OCI-LY7 (cell line): ENCODE data around the gene KLHL33. TPM values are rescaled to one million over a fixed set of nuclear protein-coding genes. Genes with fewer than 3 reads are reported as not detected.

Source experiments
- BruUV-seq: library from RNA; stranded (reverse); fragments of 400-500 nt; replicated peaks from 2 replicates; lab custom pipeline; 2021; lab: Mats Ljungman, UMichigan
- CTCF ChIA-PET: fragments of 300-600 bp; sonication (Branson Sonifier 250); formaldehyde crosslinking; loops from one replicate; lab custom pipeline; 2022; ENCODE audit warnings: antibody characterized with exemption; ENCODE audit not compliant: unreplicated experiment; lab: Charles Lee
- POLR2A ChIA-PET: fragments of 300-600 bp; sonication (Branson Sonifier 250); formaldehyde crosslinking; loops from one replicate; lab custom pipeline; 2022; ENCODE audit warnings: antibody characterized with exemption; lab: Charles Lee
- DNase-seq: peaks from one replicate; pipeline ENCODE4 v3.0.0-alpha.2; 2015; ENCODE audit warnings: low spot score
- H2AFZ ChIP-seq: fragments of 200-600 bp; sonication (generic), shearing (Covaris generic); 2 replicates; pipeline ENCODE4 v1.6.1; 2014; ENCODE audit warnings: mild to moderate bottlenecking, antibody characterized with exemption, low read length, moderate library complexity
- H3K27ac ChIP-seq: fragments of 200-600 bp; sonication (generic); 2 replicates; pipeline ENCODE4 v1.5.1; 2014; ENCODE audit warnings: mixed run types, low read depth, mild to moderate bottlenecking, moderate library complexity, low read length, inconsistent platforms; ENCODE audit not compliant: poor library complexity, severe bottlenecking
- H3K36me3 ChIP-seq: fragments of 200-600 bp; sonication (generic); 2 replicates; pipeline ENCODE4 v1.6.1; 2014; ENCODE audit warnings: mild to moderate bottlenecking, antibody characterized with exemption, low read length, moderate library complexity, mixed read lengths; ENCODE audit not compliant: insufficient read depth
- H3K4me1 ChIP-seq: fragments of 200-600 bp; sonication (generic); 2 replicates; pipeline ENCODE4 v1.5.1; 2014; ENCODE audit warnings: mild to moderate bottlenecking, low read length; ENCODE audit not compliant: insufficient read depth, poor library complexity, severe bottlenecking
- H3K4me2 ChIP-seq: fragments of 200-600 bp; sonication (generic); 2 replicates; pipeline ENCODE4 v1.6.1; 2014; ENCODE audit warnings: mild to moderate bottlenecking, low read length
- H3K4me3 ChIP-seq: fragments of 200-600 bp; sonication (generic); 2 replicates; pipeline ENCODE4 v1.5.1; 2014; ENCODE audit warnings: mild to moderate bottlenecking, low read depth, low read length; ENCODE audit not compliant: poor library complexity, severe bottlenecking
- H3K79me2 ChIP-seq: fragments of 200-600 bp; sonication (generic); 2 replicates; pipeline ENCODE4 v1.6.1; 2016; ENCODE audit warnings: low read depth, mild to moderate bottlenecking, low read length, moderate library complexity, mixed read lengths; ENCODE audit not compliant: insufficient read depth
- H3K9me2 ChIP-seq: fragments of 200-600 bp; sonication (generic); 2 replicates; pipeline ENCODE4 v1.6.1; 2016; ENCODE audit warnings: mild to moderate bottlenecking, low read length, mixed read lengths; ENCODE audit not compliant: insufficient read depth
- H3K9me3 ChIP-seq: fragments of 200-600 bp; sonication (generic); 2 replicates; pipeline ENCODE4 v1.6.1; 2014; ENCODE audit warnings: mild to moderate bottlenecking, mixed run types, low read length, mixed read lengths
- H4K20me1 ChIP-seq: fragments of 200-600 bp; sonication (generic); 2 replicates; pipeline ENCODE4 v1.6.1; 2014; ENCODE audit warnings: mild to moderate bottlenecking, antibody characterized with exemption, low read length, moderate library complexity, mixed read lengths; ENCODE audit not compliant: insufficient read depth
- EZH2phosphoT487 ChIP-seq: fragments of 200-600 bp; sonication (generic); IDR thresholded peaks from 2 replicates; pipeline ENCODE4 v1.6.1; 2018; ENCODE audit warnings: low read depth, borderline replicate concordance, mild to moderate bottlenecking, mixed run types, antibody characterized with exemption, low read length, moderate library complexity, mixed read lengths
- intact Hi-C: fragments of 100-400 bp; cut with micrococcal nuclease; formaldehyde crosslinking; loops from one replicate; pipeline ENCODE4 v1.10.0; 2022; ENCODE audit not compliant: unreplicated experiment
- total RNA-seq, 2 experiments: library from RNA; depleted of rRNA in 1 of 2; stranded (reverse); fragments of >200 nt in 1 of 2; shearing (Covaris generic) in 1 of 2; gene quantifications; 2 replicates each; pipeline ENCODE4 v1.2.3, GENCODE V29; 2014 to 2022
- TF ChIP-seq, protein P1 (sequence below): fragments of 200-600 bp; sonication (generic); conservative IDR thresholded peaks from 2 replicates; pipeline ENCODE4 v1.5.1; 2014; ENCODE audit warnings: mild to moderate bottlenecking, antibody characterized with exemption, low read length, moderate library complexity, mixed read lengths

The KLHL33 gene
- total RNA-seq, 2 experiments from 2014 or later = 0.11 TPM; not detected in 1

- H3K9me2 ChIP-seq = no peaks in the 10 kb centered on the region
- H3K9me3 ChIP-seq = no peaks in the 10 kb centered on the region
- intact Hi-C loops = loop anchor here (5.0 kb wide), 1 partner anchor 266 kb away; the partner anchor contains the start of gene RNASE4
- CTCF ChIA-PET = interaction anchor here (0.7 to 1.4 kb wide), 8 partner anchors 8 to 86 kb away, joined by 3 to 8 read pairs (median 6); partner anchors contain the start of genes APEX1, KLHL33, PARP2 and PIP4P1
- H3K79me2 ChIP-seq = no peaks in the 10 kb centered on the region; the same call in 1 of the 2 replicates
- no peaks in the 10 kb centered on the region for H4K20me1 ChIP-seq
- no peak for TF ChIP-seq EZH2phosphoT487
- TF ChIP-seq, protein P1, sequence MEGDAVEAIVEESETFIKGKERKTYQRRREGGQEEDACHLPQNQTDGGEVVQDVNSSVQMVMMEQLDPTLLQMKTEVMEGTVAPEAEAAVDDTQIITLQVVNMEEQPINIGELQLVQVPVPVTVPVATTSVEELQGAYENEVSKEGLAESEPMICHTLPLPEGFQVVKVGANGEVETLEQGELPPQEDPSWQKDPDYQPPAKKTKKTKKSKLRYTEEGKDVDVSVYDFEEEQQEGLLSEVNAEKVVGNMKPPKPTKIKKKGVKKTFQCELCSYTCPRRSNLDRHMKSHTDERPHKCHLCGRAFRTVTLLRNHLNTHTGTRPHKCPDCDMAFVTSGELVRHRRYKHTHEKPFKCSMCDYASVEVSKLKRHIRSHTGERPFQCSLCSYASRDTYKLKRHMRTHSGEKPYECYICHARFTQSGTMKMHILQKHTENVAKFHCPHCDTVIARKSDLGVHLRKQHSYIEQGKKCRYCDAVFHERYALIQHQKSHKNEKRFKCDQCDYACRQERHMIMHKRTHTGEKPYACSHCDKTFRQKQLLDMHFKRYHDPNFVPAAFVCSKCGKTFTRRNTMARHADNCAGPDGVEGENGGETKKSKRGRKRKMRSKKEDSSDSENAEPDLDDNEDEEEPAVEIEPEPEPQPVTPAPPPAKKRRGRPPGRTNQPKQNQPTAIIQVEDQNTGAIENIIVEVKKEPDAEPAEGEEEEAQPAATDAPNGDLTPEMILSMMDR = no peak
- H3K27ac ChIP-seq = no peak overlapping the region
- H3K4me3 ChIP-seq = no peak overlapping the region
- H2AFZ ChIP-seq = peak overlapping the region; percentile 96
- POLR2A ChIA-PET = interaction anchor here (0.7 to 3.6 kb wide), 15 partner anchors 9 to 89 kb away, joined by 3 to 20 read pairs (median 5); partner anchors contain the start of genes APEX1, CCNB1IP1, OSGEP and PARP2
- no peak for DNase-seq
- peak overlapping the region; percentile 36 for H3K4me2 ChIP-seq
- H3K36me3 ChIP-seq = no peaks in the 10 kb centered on the region
- peaks cover 44% of the 10 kb centered on the region for H3K4me1 ChIP-seq
- no TSS peak for BruUV-seq
Measured at GRCh38 chr14:20416223-20416622, 19.7 kb downstream of the KLHL33 start.

DNA sequence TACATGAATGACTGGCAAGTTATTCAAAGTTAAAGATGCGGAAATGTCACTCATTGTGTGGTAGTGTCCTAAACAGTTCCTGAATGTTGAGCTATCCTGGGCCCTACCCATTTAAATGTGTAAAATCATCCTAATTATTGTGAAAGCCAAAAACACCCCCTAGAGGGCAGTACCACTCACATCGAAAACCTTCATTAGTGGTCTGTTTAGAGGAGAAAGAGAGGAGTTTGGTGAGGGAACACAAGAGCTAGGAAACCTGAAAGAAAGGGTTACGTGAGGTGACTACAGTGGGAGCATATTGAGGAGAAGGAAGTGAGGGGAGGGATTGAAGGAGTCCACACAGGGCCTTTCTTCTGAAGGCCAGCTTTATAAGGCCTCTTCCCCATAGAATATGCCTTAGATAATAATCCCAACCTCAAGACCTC lies 20.2 kb downstream of the KLHL33 start:
- H3K36me3 ChIP-seq = no peaks in the 10 kb centered on the region
- H3K4me3 ChIP-seq = no peak overlapping the region
- H3K79me2 ChIP-seq = no peaks in the 10 kb centered on the region; the same call in 1 of the 2 replicates
- intact Hi-C loops = loop anchor here (1.0 to 5.0 kb wide), 2 partner anchors 40 to 267 kb away; partner anchors contain the start of genes APEX1 and RNASE4
- H3K4me2 ChIP-seq = peak overlapping the region; percentile 36
- ChIA-PET CTCF (interaction anchor here (0.6 to 1.4 kb wide), 10 partner anchors 9 to 121 kb away, joined by 3 to 8 read pairs (median 4); partner anchors contain the start of genes APEX1, KLHL33, PARP2 and PIP4P1), POLR2A (interaction anchor here (0.7 to 3.6 kb wide), 18 partner anchors 8 to 88 kb away, joined by 3 to 20 read pairs (median 5); partner anchors contain the start of genes APEX1, CCNB1IP1, OSGEP and PARP2)
- H3K4me1 ChIP-seq = peaks cover 42% of the 10 kb centered on the region
- H2AFZ ChIP-seq = peak overlapping the region; percentile 96
- no TSS peak for BruUV-seq
- H4K20me1 ChIP-seq = no peaks in the 10 kb centered on the region
- no peak overlapping the region for H3K27ac ChIP-seq
- DNase-seq = peak; percentile 84
- no peaks in the 10 kb centered on the region for H3K9me2 ChIP-seq
- no peak for TF ChIP-seq EZH2phosphoT487
- TF ChIP-seq, protein P1 = peak; percentile 94
- H3K9me3 ChIP-seq = no peaks in the 10 kb centered on the region
